ENCODE data around the gene APOOL.

The APOOL gene

GRCh38 chrX:85024044-85024443 is 20.4 kb downstream of the APOOL start:
- Mint-ChIP-seq H3K9me3 (peaks cover 65% of the 10 kb centered on the region), H3K36me3 (ENCODE audit: low read depth) (peaks cover 52% of the 10 kb centered on the region), H3K4me3 (no peak overlapping the region), H3K27ac (no peak overlapping the region), H3K4me1 (no peaks in the 10 kb centered on the region), H3K27me3 (ENCODE audit: low read depth, poor library complexity) (no peaks in the 10 kb centered on the region)
- no peak for DNase-seq
- no peak for TF ChIP-seq CTCF (IDR thresholded peaks at IDR 0.05)

- H3K4me3 Mint-ChIP-seq = no peak overlapping the region
- peaks cover 59% of the 10 kb centered on the region for H3K9me3 Mint-ChIP-seq
- H3K27ac Mint-ChIP-seq = no peak overlapping the region
These were observed 20.9 kb downstream of the APOOL start for GRCh38 chrX:85024562-85024961.

GRCh38 chrX:85026170-85026569 is 22.5 kb downstream of the APOOL start:
- TF ChIP-seq CTCF (IDR thresholded peaks at IDR 0.05) = no peak
- peaks cover 50% of the 10 kb centered on the region for H3K9me3 Mint-ChIP-seq
- no peaks in the 10 kb centered on the region for H3K27me3 Mint-ChIP-seq (ENCODE audit: low read depth, poor library complexity)
- peaks cover 47% of the 10 kb centered on the region for H3K36me3 Mint-ChIP-seq (ENCODE audit: low read depth)
- no peak overlapping the region for H3K27ac Mint-ChIP-seq
- no peak for DNase-seq
- no peaks in the 10 kb centered on the region for H3K4me1 Mint-ChIP-seq
- H3K4me3 Mint-ChIP-seq = no peak overlapping the region

More at GRCh38 chrX:85024562-85024961, 20.9 kb downstream of the APOOL start:
- DNase-seq = no peak
- no peaks in the 10 kb centered on the region for H3K27me3 Mint-ChIP-seq (ENCODE audit: low read depth, poor library complexity)
- TF ChIP-seq CTCF (IDR thresholded peaks at IDR 0.05) = no peak
- peaks cover 50% of the 10 kb centered on the region for H3K36me3 Mint-ChIP-seq (ENCODE audit: low read depth)
- H3K4me1 Mint-ChIP-seq = no peaks in the 10 kb centered on the region

GRCh38 chrX:85029043-85029442 is 25.4 kb downstream of the APOOL start:
- Mint-ChIP-seq H3K4me3 (no peak overlapping the region), H3K36me3 (ENCODE audit: low read depth) (peaks cover 30% of the 10 kb centered on the region), H3K27me3 (ENCODE audit: low read depth, poor library complexity) (no peaks in the 10 kb centered on the region), H3K9me3 (peaks cover 40% of the 10 kb centered on the region), H3K4me1 (peaks cover 6% of the 10 kb centered on the region), H3K27ac (no peak overlapping the region)
- no peak for DNase-seq
- TF ChIP-seq CTCF (IDR thresholded peaks at IDR 0.05) = no peak

GRCh38 chrX:85031505-85031904 is 27.8 kb downstream of the APOOL start:
- peaks cover 6% of the 10 kb centered on the region for H3K4me1 Mint-ChIP-seq
- no peaks in the 10 kb centered on the region for H3K27me3 Mint-ChIP-seq (ENCODE audit: low read depth, poor library complexity)
- H3K36me3 Mint-ChIP-seq (ENCODE audit: low read depth) = peaks cover 28% of the 10 kb centered on the region
- TF ChIP-seq CTCF (IDR thresholded peaks at IDR 0.05) = no peak
- no peak overlapping the region for H3K4me3 Mint-ChIP-seq
- H3K9me3 Mint-ChIP-seq = peaks cover 51% of the 10 kb centered on the region
- H3K27ac Mint-ChIP-seq = peak overlapping the region; percentile 75
- no peak for DNase-seq

GRCh38 chrX:85037114-85037513 is 33.4 kb downstream of the APOOL start:
- Mint-ChIP-seq H3K4me1 (no peaks in the 10 kb centered on the region), H3K36me3 (ENCODE audit: low read depth) (peaks cover 27% of the 10 kb centered on the region), H3K4me3 (no peak overlapping the region), H3K9me3 (peaks cover 76% of the 10 kb centered on the region), H3K27ac (no peak overlapping the region), H3K27me3 (ENCODE audit: low read depth, poor library complexity) (no peaks in the 10 kb centered on the region)
- no peak for TF ChIP-seq CTCF (IDR thresholded peaks at IDR 0.05)
- no peak for DNase-seq

Data from nephron progenitor cell (in vitro differentiated cells).